Prostate gland (tissue), 2 donors: Measurements from ENCODE around the gene TMF1.

ENCODE experiments used
- CTCF ChIP-seq, 4 experiments: fragments of 200-600 bp in 2 of 4; fragments of 450-650 bp in 2 of 4; sonication (generic) in 2 of 4; IDR thresholded peaks; 1 replicate in 3 of 4; 2 replicates in 1 of 4; pipeline ENCODE4 v1.5.1; 2016 to 2019; ENCODE audit warnings: antibody characterized with exemption in 4 of 4, mild to moderate bottlenecking in 2 of 4, moderate library complexity in 2 of 4
- POLR2A ChIP-seq: fragments of 450-650 bp; IDR thresholded peaks from one replicate; pipeline ENCODE4 v1.6.1; 2016; ENCODE audit warnings: antibody characterized with exemption, mild to moderate bottlenecking
- POLR2AphosphoS5 ChIP-seq: sonication (generic); formaldehyde crosslinking; IDR thresholded peaks from one replicate; pipeline ENCODE4 v1.6.1; 2017; ENCODE audit warnings: antibody characterized with exemption

- no peak for TF ChIP-seq CTCF (IDR thresholded peaks at IDR 0.05)
- no peak for TF ChIP-seq POLR2A
- no peak for TF ChIP-seq POLR2AphosphoS5
Observed at GRCh38 chr3:69066121-69066520, 14.0 kb upstream of the TMF1 start.
